ENCODE data around the gene LEPROT.

The LEPROT gene

GRCh38 chr1:65412256-65412983, 8.0 kb upstream of the LEPROT start:
- DNase-seq (ENCODE audit: low read depth, low spot score) = no peak

- DNase-seq (ENCODE audit: low read depth, low spot score) = peak; percentile 76
These were observed 7.5 kb upstream of the LEPROT start for GRCh38 chr1:65412984-65413375.

- no peak for DNase-seq (ENCODE audit: low read depth, low spot score)
These were observed 5.9 kb upstream of the LEPROT start for GRCh38 chr1:65414538-65414937.

- no peak for DNase-seq (ENCODE audit: low read depth, low spot score)
These were observed 3.7 kb upstream of the LEPROT start for GRCh38 chr1:65416767-65417166.

- peak; percentile 31 for DNase-seq (ENCODE audit: low read depth, low spot score)
These were observed 2.7 kb upstream of the LEPROT start for GRCh38 chr1:65417729-65418128.

GRCh38 chr1:65418522-65419185, 1.8 kb upstream of the LEPROT start:
- DNase-seq (ENCODE audit: low read depth, low spot score) = no peak

GRCh38 chr1:65419681-65420589, 533 bp upstream of the LEPROT start:
- DNase-seq (ENCODE audit: low read depth, low spot score) = peak; percentile 99

GRCh38 chr1:65421351-65422025, 1.0 kb downstream of the LEPROT start:
- DNase-seq (ENCODE audit: low read depth, low spot score) = no peak

- peak; percentile 56 for DNase-seq (ENCODE audit: low read depth, low spot score)
These were observed 2.1 kb downstream of the LEPROT start for GRCh38 chr1:65422241-65423203.

GRCh38 chr1:65423884-65424572, 3.6 kb downstream of the LEPROT start:
- DNase-seq (ENCODE audit: low read depth, low spot score) = peak; percentile 86

GRCh38 chr1:65424573-65424889, 4.1 kb downstream of the LEPROT start:
- DNase-seq (ENCODE audit: low read depth, low spot score) = no peak

GRCh38 chr1:65425006-65425405, 4.5 kb downstream of the LEPROT start:
- no peak for DNase-seq (ENCODE audit: low read depth, low spot score)

- peak; percentile 91 for DNase-seq (ENCODE audit: low read depth, low spot score)
These were observed 5.2 kb downstream of the LEPROT start for GRCh38 chr1:65425697-65426096.

- DNase-seq (ENCODE audit: low read depth, low spot score) = no peak
These were observed 8.6 kb downstream of the LEPROT start for GRCh38 chr1:65429078-65429477.

GRCh38 chr1:65429806-65430205, 9.3 kb downstream of the LEPROT start:
- peak; percentile 86 for DNase-seq (ENCODE audit: low read depth, low spot score)

- peak; percentile 68 for DNase-seq (ENCODE audit: low read depth, low spot score)
These were observed 10.7 kb downstream of the LEPROT start for GRCh38 chr1:65431111-65431705.

GRCh38 chr1:65432918-65433317, 12.4 kb downstream of the LEPROT start:
- DNase-seq (ENCODE audit: low read depth, low spot score) = no peak

- no peak for DNase-seq (ENCODE audit: low read depth, low spot score)
These were observed 13.8 kb downstream of the LEPROT start for GRCh38 chr1:65434255-65434654.

GRCh38 chr1:65434760-65435159, 14.3 kb downstream of the LEPROT start:
- DNase-seq (ENCODE audit: low read depth, low spot score) = no peak

- DNase-seq (ENCODE audit: low read depth, low spot score) = peak; percentile 89
These were observed 15.5 kb downstream of the LEPROT start for GRCh38 chr1:65435987-65436386.

Measured in astrocyte of the hippocampus (primary cell).